Measurements from ENCODE around the gene TMTC1.

- TF ChIP-seq ZC3H10 (CRISPR knock-in tag; IDR thresholded peaks at IDR 0.05) (no peak), SNAI2 (CRISPR knock-in tag; IDR thresholded peaks at IDR 0.05) (no peak), TCF4 (CRISPR knock-in tag; IDR thresholded peaks at IDR 0.05; ENCODE audit: borderline replicate concordance) (no peak), ISL1 (CRISPR knock-in tag; IDR thresholded peaks at IDR 0.05) (no peak), CSDC2 (CRISPR knock-in tag; IDR thresholded peaks at IDR 0.05) (no peak), BACH2 (CRISPR knock-in tag; IDR thresholded peaks at IDR 0.05; ENCODE audit: borderline replicate concordance) (no peak), GLIS3 (CRISPR knock-in tag; IDR thresholded peaks at IDR 0.05) (no peak), ZFP3 (CRISPR knock-in tag; IDR thresholded peaks at IDR 0.05) (no peak), ARNTL (CRISPR knock-in tag; IDR thresholded peaks at IDR 0.05; ENCODE audit: borderline replicate concordance, low read depth) (no peak), ZNF70 (CRISPR knock-in tag; IDR thresholded peaks at IDR 0.05) (no peak), CREB5 (CRISPR knock-in tag; IDR thresholded peaks at IDR 0.05; ENCODE audit: low read depth) (no peak), PATZ1 (CRISPR knock-in tag; IDR thresholded peaks at IDR 0.05; ENCODE audit: borderline replicate concordance) (no peak), ZNF565 (CRISPR knock-in tag; conservative IDR thresholded peaks at IDR 0.05; ENCODE audit: low read depth) (no peak)
Observed at GRCh38 chr12:29672580-29672979, 111.2 kb downstream of the TMTC1 start.
